ENCODE measurements around the gene OR6S1.

DNA sequence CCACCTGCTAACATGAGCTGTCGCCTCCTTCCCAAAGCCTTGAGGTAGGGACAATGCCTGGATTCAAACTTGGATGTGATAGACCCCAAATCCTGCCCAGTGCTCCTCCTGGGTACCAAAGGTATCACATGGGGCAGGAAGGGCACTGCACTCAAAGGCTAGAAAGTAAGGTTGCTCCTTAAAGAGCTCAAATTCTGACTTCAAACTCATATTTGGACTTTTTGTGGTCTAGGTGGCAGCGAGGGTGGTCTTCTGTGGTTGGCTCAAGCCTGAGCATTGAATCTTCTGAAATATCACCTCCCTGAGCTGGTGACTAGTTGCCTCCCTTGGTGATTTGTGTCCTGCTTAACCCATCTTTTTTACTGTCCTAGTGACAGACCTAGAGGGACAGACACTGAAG is 34.6 kb upstream of the OR6S1 start:
- TF ChIP-seq EP300 (IDR thresholded peaks at IDR 0.05), result no peak
- TF ChIP-seq, protein P1, sequence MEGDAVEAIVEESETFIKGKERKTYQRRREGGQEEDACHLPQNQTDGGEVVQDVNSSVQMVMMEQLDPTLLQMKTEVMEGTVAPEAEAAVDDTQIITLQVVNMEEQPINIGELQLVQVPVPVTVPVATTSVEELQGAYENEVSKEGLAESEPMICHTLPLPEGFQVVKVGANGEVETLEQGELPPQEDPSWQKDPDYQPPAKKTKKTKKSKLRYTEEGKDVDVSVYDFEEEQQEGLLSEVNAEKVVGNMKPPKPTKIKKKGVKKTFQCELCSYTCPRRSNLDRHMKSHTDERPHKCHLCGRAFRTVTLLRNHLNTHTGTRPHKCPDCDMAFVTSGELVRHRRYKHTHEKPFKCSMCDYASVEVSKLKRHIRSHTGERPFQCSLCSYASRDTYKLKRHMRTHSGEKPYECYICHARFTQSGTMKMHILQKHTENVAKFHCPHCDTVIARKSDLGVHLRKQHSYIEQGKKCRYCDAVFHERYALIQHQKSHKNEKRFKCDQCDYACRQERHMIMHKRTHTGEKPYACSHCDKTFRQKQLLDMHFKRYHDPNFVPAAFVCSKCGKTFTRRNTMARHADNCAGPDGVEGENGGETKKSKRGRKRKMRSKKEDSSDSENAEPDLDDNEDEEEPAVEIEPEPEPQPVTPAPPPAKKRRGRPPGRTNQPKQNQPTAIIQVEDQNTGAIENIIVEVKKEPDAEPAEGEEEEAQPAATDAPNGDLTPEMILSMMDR (IDR thresholded peaks at IDR 0.05), result no peak

All from ovary (tissue), 3 donors.